ENCODE data around the gene TSPAN18. TPM values are rescaled to one million over a fixed set of nuclear protein-coding genes. Genes with fewer than 3 reads are reported as not detected.

Gene TSPAN18
- total RNA-seq, 1 experiment from 2014 or later = not detected

DNA sequence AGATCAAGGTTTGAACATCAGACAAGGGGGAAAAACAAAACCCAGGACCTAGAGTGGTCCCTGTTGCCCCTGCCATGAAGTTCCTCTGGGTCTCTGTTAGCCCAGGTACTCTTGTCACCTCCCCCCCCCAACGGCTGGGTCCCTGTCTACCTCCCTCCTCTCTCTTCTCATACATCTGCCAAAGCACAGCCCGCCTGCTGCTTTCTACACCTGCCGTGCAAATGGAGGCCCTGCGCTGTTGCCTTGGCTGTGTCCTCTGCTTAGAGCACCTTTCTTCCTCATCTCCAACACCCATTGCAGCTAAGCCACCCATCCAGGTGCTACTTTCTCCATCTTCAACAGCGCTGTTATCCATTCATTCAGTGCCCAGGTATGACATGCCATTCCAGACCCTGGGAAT lies 124.7 kb downstream of the TSPAN18 start:
- ATAC-seq (no peak), DNase-seq (no peak)
- H3K27me3 ChIP-seq (ENCODE audit: low read length) = no peaks in the 10 kb centered on the region
- no peak overlapping the region for H3K4me2 ChIP-seq (ENCODE audit: low read length)
- no peaks in the 10 kb centered on the region for H3K9me2 ChIP-seq (replicated peaks; ENCODE audit: low read length)
- no peaks in the 10 kb centered on the region for H3K9me3 ChIP-seq (ENCODE audit: low read length)
- no TSS peak for BruUV-seq (replicated peaks)
- no peaks in the 10 kb centered on the region for H3F3A ChIP-seq (ENCODE audit: low read length, unreplicated experiment)
- intact Hi-C loops (cut with micrococcal nuclease) = no loop called here
- no peak overlapping the region for H3K4me3 ChIP-seq (ENCODE audit: low read length)
- POLR2A ChIA-PET (ENCODE audit: unreplicated experiment) = interaction anchor here (0.6 kb wide), 1 partner anchor 1171 kb away, joined by 4 read pairs; the partner anchor contains the start of gene HSD17B12
- H3K79me2 ChIP-seq (ENCODE audit: low read length) = no peaks in the 10 kb centered on the region
- CTCF ChIA-PET = no interaction called here
- no peaks in the 10 kb centered on the region for H3K36me3 ChIP-seq (ENCODE audit: low read depth, low read length)
- no peaks in the 10 kb centered on the region for H4K20me1 ChIP-seq (ENCODE audit: low read length)
- H2AFZ ChIP-seq (ENCODE audit: low read length) = no peak overlapping the region
- TF ChIP-seq EZH2 (IDR thresholded peaks at IDR 0.05; ENCODE audit: low read length, unreplicated experiment) = no peak
- TF ChIP-seq, protein P1, sequence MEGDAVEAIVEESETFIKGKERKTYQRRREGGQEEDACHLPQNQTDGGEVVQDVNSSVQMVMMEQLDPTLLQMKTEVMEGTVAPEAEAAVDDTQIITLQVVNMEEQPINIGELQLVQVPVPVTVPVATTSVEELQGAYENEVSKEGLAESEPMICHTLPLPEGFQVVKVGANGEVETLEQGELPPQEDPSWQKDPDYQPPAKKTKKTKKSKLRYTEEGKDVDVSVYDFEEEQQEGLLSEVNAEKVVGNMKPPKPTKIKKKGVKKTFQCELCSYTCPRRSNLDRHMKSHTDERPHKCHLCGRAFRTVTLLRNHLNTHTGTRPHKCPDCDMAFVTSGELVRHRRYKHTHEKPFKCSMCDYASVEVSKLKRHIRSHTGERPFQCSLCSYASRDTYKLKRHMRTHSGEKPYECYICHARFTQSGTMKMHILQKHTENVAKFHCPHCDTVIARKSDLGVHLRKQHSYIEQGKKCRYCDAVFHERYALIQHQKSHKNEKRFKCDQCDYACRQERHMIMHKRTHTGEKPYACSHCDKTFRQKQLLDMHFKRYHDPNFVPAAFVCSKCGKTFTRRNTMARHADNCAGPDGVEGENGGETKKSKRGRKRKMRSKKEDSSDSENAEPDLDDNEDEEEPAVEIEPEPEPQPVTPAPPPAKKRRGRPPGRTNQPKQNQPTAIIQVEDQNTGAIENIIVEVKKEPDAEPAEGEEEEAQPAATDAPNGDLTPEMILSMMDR (conservative IDR thresholded peaks at IDR 0.05; ENCODE audit: low read depth, low read length) = no peak
- TF ChIP-seq EZH2phosphoT487 (IDR thresholded peaks at IDR 0.05; ENCODE audit: borderline replicate concordance, low read length) = no peak
- H3K4me1 ChIP-seq (ENCODE audit: insufficient read depth, low read length) = peaks cover 36% of the 10 kb centered on the region
- H3K27ac ChIP-seq (ENCODE audit: low read length) = no peak overlapping the region
- H3K9ac ChIP-seq (ENCODE audit: low read length) = no peak overlapping the region

GRCh38 chr11:44852159-44852747 lies 125.5 kb downstream of the TSPAN18 start:
- ATAC-seq = peak; percentile 25
- no TSS peak for BruUV-seq (replicated peaks)
- CTCF ChIA-PET = no interaction called here

More at GRCh38 chr11:44852159-44852747, 125.5 kb downstream of the TSPAN18 start:
- H3K9ac ChIP-seq (ENCODE audit: low read length) = no peak overlapping the region
- no peak overlapping the region for H3K27ac ChIP-seq (ENCODE audit: low read length)
- POLR2A ChIA-PET (ENCODE audit: unreplicated experiment) = interaction anchor here (0.6 kb wide), 2 partner anchors 328 to 1172 kb away, joined by 3 to 4 read pairs; partner anchors contain the start of gene HSD17B12
- H3K4me2 ChIP-seq (ENCODE audit: low read length) = no peak overlapping the region
- H3K79me2 ChIP-seq (ENCODE audit: low read length) = no peaks in the 10 kb centered on the region
- no peak overlapping the region for H3K4me3 ChIP-seq (ENCODE audit: low read length)
- intact Hi-C loops (cut with micrococcal nuclease) = loop anchor here (1.0 kb wide), 1 partner anchor 10 kb away; no protein-coding TSS in a partner anchor
- H3K27me3 ChIP-seq (ENCODE audit: low read length) = no peaks in the 10 kb centered on the region
- no peaks in the 10 kb centered on the region for H3K36me3 ChIP-seq (ENCODE audit: low read depth, low read length)
- H2AFZ ChIP-seq (ENCODE audit: low read length) = no peak overlapping the region
- H3K9me2 ChIP-seq (replicated peaks; ENCODE audit: low read length) = no peaks in the 10 kb centered on the region
- DNase-seq = peak; percentile 79
- H3K4me1 ChIP-seq (ENCODE audit: insufficient read depth, low read length) = peaks cover 36% of the 10 kb centered on the region
- no peaks in the 10 kb centered on the region for H4K20me1 ChIP-seq (ENCODE audit: low read length)
- H3K9me3 ChIP-seq (ENCODE audit: low read length) = no peaks in the 10 kb centered on the region
- TF ChIP-seq EZH2 (IDR thresholded peaks at IDR 0.05; ENCODE audit: low read length, unreplicated experiment) = no peak
- no peak for TF ChIP-seq EZH2phosphoT487 (IDR thresholded peaks at IDR 0.05; ENCODE audit: borderline replicate concordance, low read length)
- TF ChIP-seq, protein P1 (conservative IDR thresholded peaks at IDR 0.05; ENCODE audit: low read depth, low read length) = no peak
- H3F3A ChIP-seq (ENCODE audit: low read length, unreplicated experiment) = no peaks in the 10 kb centered on the region
